ENCODE results near the gene ASF1B. TPM values are rescaled to one million over a fixed set of nuclear protein-coding genes. Genes with fewer than 3 reads are reported as not detected.
A peak's percentile ranks its signal among the peaks of the same experiment; 100 is the strongest.
"Not testable (repeated sequence)": the region's sequence is repeated elsewhere in the genome, so short reads cannot be mapped to it uniquely, and the experiment has no call there.

The ASF1B gene
- total and polyA plus RNA-seq, 4 experiments from 2014 or later: 1.8 to 3.0 (median 2.6) TPM

DNA sequence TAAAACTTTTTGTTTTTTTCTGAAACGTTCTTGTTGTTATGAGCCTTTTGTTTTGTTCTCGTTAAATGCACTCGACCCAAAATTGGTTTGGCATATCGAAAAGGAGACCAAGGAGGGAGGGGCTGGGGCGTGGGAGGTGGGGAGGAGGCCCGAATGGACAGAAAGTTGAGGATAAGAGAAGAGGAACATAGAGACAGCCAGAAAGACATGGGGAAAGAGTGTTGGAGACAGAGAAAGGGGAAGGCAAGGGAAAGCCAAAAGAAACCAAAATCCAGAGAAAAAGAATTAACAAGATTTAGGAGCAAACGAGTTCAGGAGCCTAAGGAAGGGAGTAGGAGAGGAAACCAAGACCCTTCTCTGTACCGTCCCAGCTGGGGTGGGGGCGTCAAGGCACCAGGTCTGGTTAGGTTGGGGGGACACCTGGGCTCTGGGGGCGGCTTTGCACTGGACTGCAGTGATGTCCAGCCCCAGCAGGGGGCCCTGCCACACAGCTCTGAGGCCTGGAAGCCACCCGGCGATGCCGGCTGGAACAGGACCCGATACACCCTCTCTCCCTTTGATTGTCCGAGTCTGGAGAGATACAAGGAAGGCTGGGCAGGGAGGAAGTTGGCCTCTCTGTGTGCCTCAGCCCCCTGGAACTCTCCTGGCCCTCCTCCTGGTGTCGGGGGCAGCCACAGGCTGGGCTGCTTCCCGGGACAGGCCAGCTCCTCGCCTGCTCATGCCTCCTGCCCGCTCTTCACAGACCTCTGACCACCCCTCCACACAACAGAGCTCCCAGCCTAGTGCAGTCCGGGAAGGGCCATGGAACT lies 11.6 kb upstream of the ASF1B start:
- Mint-ChIP-seq H3K27ac (peak overlapping the region; percentile 90 to 99 (median 97)), H3K4me3 (peak overlapping the region in 7 of 8 donors; percentile 51 to 68 (median 62)), H3K27me3 (no peaks in the 10 kb centered on the region), H3K4me1 (peaks cover 15 to 43% (median 28%) of the 10 kb centered on the region in 4 donors), H3K9me3 (no peaks in the 10 kb centered on the region), H3K36me3 (peaks cover 2% of the 10 kb centered on the region in 2 donors)
- Histone ChIP-seq H3K27ac (ENCODE audit: low read depth, low read length) (peak overlapping the region; percentile 74), H3K36me3 (ENCODE audit: insufficient read depth, low read length) (peaks cover 10% of the 10 kb centered on the region), H3K4me3 (ENCODE audit: low read length in 2 of 2) (no peak overlapping the region), H3K9me3 (ENCODE audit: control insufficient read depth in 1 of 2, low read length in 2 of 2) (no peaks in the 10 kb centered on the region), H3K4me1 (ENCODE audit: insufficient read depth, low read length) (peaks cover 36% of the 10 kb centered on the region), H3K27me3 (ENCODE audit: insufficient read depth, low read length) (no peaks in the 10 kb centered on the region)
- CTCF ChIA-PET (ENCODE audit: partially characterized antibody): interaction anchor here (1.0 to 4.3 kb wide), 8 partner anchors 8 to 201 kb away, joined by 3 to 29 read pairs (median 4); partner anchors contain the start of gene ASF1B
- intact Hi-C loops (cut with micrococcal nuclease): loop anchor here (1.0 kb wide), 1 partner anchor 19 kb away; no protein-coding TSS in a partner anchor
- DNase-seq: peak in 4 of 5 donors; percentile 35 to 47 (median 41)
- POLR2A ChIA-PET (ENCODE audit: partially characterized antibody): interaction anchor here (0.7 to 4.5 kb wide), 6 partner anchors 10 to 233 kb away, joined by 3 to 48 read pairs (median 10); partner anchors contain the start of genes ADGRE5 and ASF1B

GRCh38 chr19:14146789-14147216 lies 10.4 kb upstream of the ASF1B start:
- CTCF ChIA-PET (ENCODE audit: partially characterized antibody): interaction anchor here (3.0 to 4.3 kb wide), 2 partner anchors 11 to 201 kb away, joined by 15 to 29 read pairs; partner anchors contain the start of gene ASF1B
- H3K9me3 ChIP-seq (ENCODE audit: control insufficient read depth in 1 of 2, low read length in 2 of 2): no peaks in the 10 kb centered on the region
- Mint-ChIP-seq H3K27ac (peak overlapping the region in 2 of 7 donors; percentile 72 to 93), H3K4me3 (no peak overlapping the region), H3K27me3 (no peaks in the 10 kb centered on the region), H3K36me3 (no peaks in the 10 kb centered on the region), H3K4me1 (peaks cover 22 to 53% (median 37%) of the 10 kb centered on the region in 4 donors), H3K9me3 (no peaks in the 10 kb centered on the region)
- intact Hi-C loops (cut with micrococcal nuclease): no loop called here
- no peaks in the 10 kb centered on the region for H3K27me3 ChIP-seq (ENCODE audit: insufficient read depth, low read length)
- H3K36me3 ChIP-seq (ENCODE audit: insufficient read depth, low read length): peaks cover 1% of the 10 kb centered on the region
- DNase-seq: no peak
- POLR2A ChIA-PET (ENCODE audit: partially characterized antibody): interaction anchor here (2.6 to 4.5 kb wide), 3 partner anchors 10 to 21 kb away, joined by 11 to 48 read pairs (median 33); partner anchors contain the start of gene ASF1B
- peaks cover 36% of the 10 kb centered on the region for H3K4me1 ChIP-seq (ENCODE audit: insufficient read depth, low read length)
- H3K4me3 ChIP-seq (ENCODE audit: low read length in 2 of 2): no peak overlapping the region
- H3K27ac ChIP-seq (ENCODE audit: low read depth, low read length): no peak overlapping the region

- Mint-ChIP-seq H3K4me3 (peak overlapping the region in 2 of 8 donors; percentile 49 to 52), H3K4me1 (peaks cover 22 to 51% (median 37%) of the 10 kb centered on the region in 4 donors), H3K27ac (peak overlapping the region in 6 of 7 donors; percentile 23 to 81 (median 60))
- H3K36me3 Mint-ChIP-seq; H3K27me3 Mint-ChIP-seq; H3K36me3 ChIP-seq (ENCODE audit: insufficient read depth, low read length); H3K4me3 ChIP-seq (ENCODE audit: low read length in 2 of 2); H3K9me3 Mint-ChIP-seq; H3K27me3 ChIP-seq (ENCODE audit: insufficient read depth, low read length); intact Hi-C loops (cut with micrococcal nuclease); DNase-seq; H3K9me3 ChIP-seq (ENCODE audit: control insufficient read depth in 1 of 2, low read length in 2 of 2); H3K27ac ChIP-seq (ENCODE audit: low read depth, low read length): not testable (repeated sequence)
- peaks cover 36% of the 10 kb centered on the region for H3K4me1 ChIP-seq (ENCODE audit: insufficient read depth, low read length)
- CTCF ChIA-PET (ENCODE audit: partially characterized antibody): interaction anchor here (1.1 to 3.0 kb wide), 6 partner anchors 9 to 335 kb away, joined by 3 to 16 read pairs (median 4); partner anchors contain the start of gene ASF1B
- POLR2A ChIA-PET (ENCODE audit: partially characterized antibody): interaction anchor here (1.0 to 2.6 kb wide), 3 partner anchors 9 to 202 kb away, joined by 3 to 11 read pairs (median 3); partner anchors contain the start of genes ASF1B and PRKACA
Measured at GRCh38 chr19:14146169-14146568, 9.8 kb upstream of the ASF1B start.

DNA sequence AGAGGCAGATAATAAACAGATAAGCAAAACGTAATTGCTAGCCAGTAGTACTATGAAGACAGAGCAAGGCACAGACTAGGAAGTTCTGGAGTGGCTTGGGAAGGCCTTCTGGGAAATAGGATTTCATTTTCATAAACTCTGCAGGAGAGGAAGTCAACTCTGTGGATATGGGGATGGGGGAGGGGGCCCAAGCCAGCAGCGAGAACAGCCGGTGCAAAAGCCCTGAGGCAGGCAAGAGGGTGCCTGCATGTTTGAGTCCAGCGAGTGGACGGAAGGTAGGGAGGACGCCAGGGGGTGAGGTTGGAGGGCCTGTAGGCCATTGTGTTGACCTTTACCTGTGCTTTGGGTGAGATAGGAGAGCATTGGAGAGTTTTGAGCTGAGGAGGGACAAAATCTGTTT lies 9.0 kb upstream of the ASF1B start:
- peaks cover 22 to 49% (median 37%) of the 10 kb centered on the region in 4 donors for H3K4me1 Mint-ChIP-seq
- no peaks in the 10 kb centered on the region for H3K36me3 ChIP-seq (ENCODE audit: insufficient read depth, low read length)
- CTCF ChIA-PET (ENCODE audit: partially characterized antibody): interaction anchor here (1.1 to 3.0 kb wide), 6 partner anchors 8 to 336 kb away, joined by 3 to 16 read pairs (median 4); partner anchors contain the start of gene ASF1B
- intact Hi-C loops (cut with micrococcal nuclease): no loop called here
- H3K4me1 ChIP-seq (ENCODE audit: insufficient read depth, low read length): peaks cover 32% of the 10 kb centered on the region
- H3K4me3 Mint-ChIP-seq: no peak overlapping the region
- peak overlapping the region in 6 of 7 donors; percentile 15 to 79 (median 56) for H3K27ac Mint-ChIP-seq
- DNase-seq: no peak
- H3K36me3 Mint-ChIP-seq: no peaks in the 10 kb centered on the region
- H3K4me3 ChIP-seq (ENCODE audit: low read length in 2 of 2): no peak overlapping the region
- H3K9me3 Mint-ChIP-seq: no peaks in the 10 kb centered on the region
- no peaks in the 10 kb centered on the region for H3K9me3 ChIP-seq (ENCODE audit: control insufficient read depth in 1 of 2, low read length in 2 of 2)
- POLR2A ChIA-PET (ENCODE audit: partially characterized antibody): interaction anchor here (1.0 to 2.6 kb wide), 3 partner anchors 8 to 203 kb away, joined by 3 to 11 read pairs (median 3); partner anchors contain the start of genes ASF1B and PRKACA
- H3K27ac ChIP-seq (ENCODE audit: low read depth, low read length): no peak overlapping the region
- no peaks in the 10 kb centered on the region for H3K27me3 Mint-ChIP-seq
- no peaks in the 10 kb centered on the region for H3K27me3 ChIP-seq (ENCODE audit: insufficient read depth, low read length)

DNA sequence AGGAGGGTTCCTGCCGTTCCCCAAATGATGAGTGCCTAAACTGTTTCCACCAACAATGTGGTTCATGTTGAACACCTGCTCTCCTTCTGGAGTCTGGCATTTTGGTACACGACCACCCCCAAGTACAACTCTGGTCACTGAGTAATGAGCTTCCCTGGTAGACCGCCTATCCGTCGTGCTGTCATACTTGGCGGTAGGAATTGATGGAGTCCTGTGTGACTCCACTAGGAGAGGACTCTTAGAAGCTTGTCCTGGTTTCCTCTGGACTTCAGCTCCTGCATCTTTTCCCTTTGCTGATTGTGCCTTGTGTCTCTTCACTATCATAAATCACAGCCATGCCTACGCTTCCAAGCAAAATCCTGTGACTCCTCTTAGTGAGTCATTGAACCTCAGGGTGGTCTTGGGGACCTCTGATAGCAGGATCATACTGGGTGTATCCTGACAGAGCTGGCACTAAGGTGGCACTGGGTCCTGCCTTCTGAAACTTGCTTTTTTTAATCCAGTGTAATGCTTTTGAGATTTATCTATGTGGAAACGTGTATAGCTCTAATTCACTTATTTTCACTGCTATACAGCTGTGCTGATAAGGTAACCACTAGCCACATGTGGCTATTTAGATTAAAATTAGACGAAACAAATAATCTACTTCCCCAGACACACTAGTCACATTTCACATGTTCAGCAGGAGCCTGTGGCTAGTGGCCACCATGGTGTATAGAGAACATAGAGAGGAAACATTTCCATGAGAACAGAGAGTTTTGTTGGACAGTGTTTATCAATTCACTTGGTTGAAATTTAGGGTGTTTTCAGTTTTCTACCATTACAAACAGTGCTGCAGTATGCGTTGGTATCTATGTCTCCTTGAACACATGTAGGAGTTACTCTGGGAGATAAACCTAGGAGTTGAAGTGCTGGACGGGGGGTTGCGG lies 6.1 kb upstream of the ASF1B start:
- intact Hi-C loops (cut with micrococcal nuclease): no loop called here
- H3K4me1 ChIP-seq (ENCODE audit: insufficient read depth, low read length): peaks cover 13% of the 10 kb centered on the region
- CTCF ChIA-PET (ENCODE audit: partially characterized antibody): interaction anchor here (1.8 to 4.2 kb wide), 3 partner anchors 25 to 264 kb away, joined by 5 to 14 read pairs (median 8); no protein-coding TSS in a partner anchor
- no peaks in the 10 kb centered on the region for H3K9me3 ChIP-seq (ENCODE audit: control insufficient read depth in 1 of 2, low read length in 2 of 2)
- Mint-ChIP-seq H3K4me3 (no peak overlapping the region), H3K4me1 (peaks cover 17 to 38% (median 25%) of the 10 kb centered on the region in 4 donors), H3K27me3 (no peaks in the 10 kb centered on the region), H3K9me3 (no peaks in the 10 kb centered on the region), H3K27ac (peak overlapping the region in 5 of 7 donors; percentile 15 to 65 (median 48)), H3K36me3 (peaks cover 0 to 6% of the 10 kb centered on the region in 2 donors)
- DNase-seq: no peak
- no peaks in the 10 kb centered on the region for H3K36me3 ChIP-seq (ENCODE audit: insufficient read depth, low read length)
- POLR2A ChIA-PET (ENCODE audit: partially characterized antibody): no interaction called here
- H3K4me3 ChIP-seq (ENCODE audit: low read length in 2 of 2): no peak overlapping the region
- no peak overlapping the region for H3K27ac ChIP-seq (ENCODE audit: low read depth, low read length)
- no peaks in the 10 kb centered on the region for H3K27me3 ChIP-seq (ENCODE audit: insufficient read depth, low read length)

DNA sequence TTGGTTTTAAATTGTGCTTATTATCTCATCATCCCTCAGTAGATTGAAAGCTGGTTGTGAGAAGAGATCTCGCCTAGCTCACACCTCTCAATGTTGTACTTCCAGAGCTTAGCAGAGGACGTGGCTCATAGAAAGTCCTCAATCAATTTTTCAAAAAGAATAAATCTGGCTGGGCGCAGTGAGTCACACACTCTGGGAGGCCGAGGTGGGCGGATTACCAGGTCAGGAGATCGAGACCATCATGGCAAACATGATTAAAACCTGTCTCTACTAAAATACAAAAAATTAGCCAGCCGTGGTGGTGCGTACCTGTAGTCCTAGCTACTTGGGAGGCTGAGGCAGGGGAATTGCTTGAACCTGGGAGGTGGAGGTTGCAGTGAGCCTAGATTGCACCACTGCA lies 4.7 kb upstream of the ASF1B start:
- peaks cover 14% of the 10 kb centered on the region for H3K4me1 ChIP-seq (ENCODE audit: insufficient read depth, low read length)
- H3K4me3 ChIP-seq (ENCODE audit: low read length in 2 of 2): no peak overlapping the region
- CTCF ChIA-PET (ENCODE audit: partially characterized antibody): interaction anchor here (0.9 to 4.2 kb wide), 6 partner anchors 26 to 339 kb away, joined by 3 to 14 read pairs (median 6); no protein-coding TSS in a partner anchor
- no peaks in the 10 kb centered on the region for H3K27me3 ChIP-seq (ENCODE audit: insufficient read depth, low read length)
- no peaks in the 10 kb centered on the region for H3K9me3 ChIP-seq (ENCODE audit: control insufficient read depth in 1 of 2, low read length in 2 of 2)
- POLR2A ChIA-PET (ENCODE audit: partially characterized antibody): interaction anchor here (1.1 to 1.4 kb wide), 2 partner anchors 23 to 367 kb away, joined by 3 read pairs; partner anchors contain the start of gene PRKACA
- Mint-ChIP-seq H3K4me3 (no peak overlapping the region), H3K27ac (peak overlapping the region in 1 of 7 donors; percentile 46), H3K36me3 (peaks cover 3 to 6% of the 10 kb centered on the region in 2 donors), H3K4me1 (peaks cover 16 to 45% (median 32%) of the 10 kb centered on the region in 4 donors), H3K9me3 (no peaks in the 10 kb centered on the region), H3K27me3 (no peaks in the 10 kb centered on the region)
- DNase-seq: no peak
- H3K27ac ChIP-seq (ENCODE audit: low read depth, low read length): no peak overlapping the region
- intact Hi-C loops (cut with micrococcal nuclease): no loop called here
- no peaks in the 10 kb centered on the region for H3K36me3 ChIP-seq (ENCODE audit: insufficient read depth, low read length)
